GM23338 (cell line): ENCODE measurements around the gene PDIA6. TPM values are rescaled to one million over a fixed set of nuclear protein-coding genes. Genes with fewer than 3 reads are reported as not detected.

ENCODE experiments used
- ATAC-seq: fragments of 200-7000 bp; cut with Tn5 transposase; 3 replicates; pipeline ENCODE4 v1.9.1; 2020
- DNase-seq: peaks from one replicate; pipeline ENCODE4 v3.0.0-alpha.2; 2015; ENCODE audit warnings: low spot score
- H2AFZ ChIP-seq: fragments of 200-600 bp; sonication (generic); 2 replicates; pipeline ENCODE4 v1.8.0; 2016; ENCODE audit warnings: antibody characterized with exemption, mild to moderate bottlenecking, moderate library complexity
- H3F3A ChIP-seq: fragments of 200-600 bp; sonication (generic); replicated peaks from 2 replicates; pipeline ENCODE4 v1.8.0; 2017; ENCODE audit warnings: antibody characterized with exemption, mixed run types, low read depth
- H3K27ac ChIP-seq: fragments of 200-600 bp; sonication (generic); 2 replicates; pipeline ENCODE4 v1.6.1; 2016; ENCODE audit warnings: low read depth
- H3K27me3 ChIP-seq: fragments of 200-600 bp; sonication (generic); 2 replicates; pipeline ENCODE4 v1.8.0; 2016; ENCODE audit warnings: mild to moderate bottlenecking, mixed run types, moderate library complexity; ENCODE audit not compliant: insufficient read depth
- H3K36me3 ChIP-seq: fragments of 200-600 bp; sonication (generic); 2 replicates; pipeline ENCODE4 v1.8.0; 2016; ENCODE audit warnings: mild to moderate bottlenecking; ENCODE audit not compliant: insufficient read depth
- H3K4me1 ChIP-seq: fragments of 200-600 bp; sonication (generic); 2 replicates; pipeline ENCODE4 v1.8.0; 2016; ENCODE audit warnings: mild to moderate bottlenecking, moderate library complexity; ENCODE audit not compliant: insufficient read depth
- H3K4me2 ChIP-seq: fragments of 200-600 bp; sonication (generic); 2 replicates; pipeline ENCODE4 v1.7.1; 2017; ENCODE audit warnings: mixed run types
- H3K4me3 ChIP-seq: fragments of 200-600 bp; sonication (generic); 2 replicates; pipeline ENCODE4 v1.6.1; 2016; ENCODE audit warnings: mixed run types
- H3K79me2 ChIP-seq: fragments of 200-600 bp; sonication (generic); replicated peaks from 2 replicates; pipeline ENCODE4 v1.8.0; 2017; ENCODE audit warnings: mild to moderate bottlenecking; ENCODE audit not compliant: insufficient read depth
- H3K9me2 ChIP-seq: fragments of 200-600 bp; sonication (generic); 2 replicates; pipeline ENCODE4 v1.8.0; 2017; ENCODE audit not compliant: insufficient read depth
- H4K20me1 ChIP-seq: fragments of 200-600 bp; sonication (generic); replicated peaks from 2 replicates; pipeline ENCODE4 v1.8.0; 2017; ENCODE audit warnings: mild to moderate bottlenecking; ENCODE audit not compliant: insufficient read depth
- H3K27ac Mint-ChIP-seq: 2 replicates; pipeline ENCODE4 v1.8.0; 2020; ENCODE audit warnings: inconsistent platforms, mild to moderate bottlenecking, moderate library complexity, mixed read lengths
- H3K27me3 Mint-ChIP-seq: 3 replicates; pipeline ENCODE4 v1.8.0; 2022; ENCODE audit warnings: low read depth, mild to moderate bottlenecking, moderate library complexity, mixed read lengths, inconsistent platforms; ENCODE audit not compliant: insufficient read depth, poor library complexity
- H3K36me3 Mint-ChIP-seq: 3 replicates; pipeline ENCODE4 v1.8.0; 2021; ENCODE audit warnings: low read depth, mild to moderate bottlenecking, inconsistent platforms, moderate library complexity, mixed read lengths
- H3K4me1 Mint-ChIP-seq: 3 replicates; pipeline ENCODE4 v1.8.0; 2020; ENCODE audit warnings: mild to moderate bottlenecking, inconsistent platforms, mixed read lengths
- H3K4me3 Mint-ChIP-seq: 3 replicates; pipeline ENCODE4 v1.8.0; 2021; ENCODE audit warnings: moderate library complexity, mild to moderate bottlenecking, inconsistent platforms, mixed read lengths
- H3K9me3 Mint-ChIP-seq: 3 replicates; pipeline ENCODE4 v1.8.0; 2020; ENCODE audit warnings: moderate library complexity, mild to moderate bottlenecking, inconsistent platforms, mixed read lengths
- CREB1 ChIP-seq: fragments of 250-450 bp; sonication (Bioruptor Pico); IDR thresholded peaks from 2 replicates; pipeline ENCODE4 v1.5.0; 2020; ENCODE audit warnings: low read depth, mild to moderate bottlenecking, moderate library complexity
- EZH2 ChIP-seq: fragments of 200-600 bp; sonication (generic); IDR thresholded peaks from one replicate; pipeline ENCODE4 v1.8.0; 2017; ENCODE audit warnings: antibody characterized with exemption, mild to moderate bottlenecking, low read depth; ENCODE audit not compliant: unreplicated experiment
- EZH2phosphoT487 ChIP-seq: fragments of 200-600 bp; sonication (generic); IDR thresholded peaks from one replicate; pipeline ENCODE4 v1.8.1; 2018; ENCODE audit warnings: antibody characterized with exemption; ENCODE audit not compliant: unreplicated experiment
- JUNB ChIP-seq: IDR thresholded peaks from one replicate; pipeline ENCODE4 v1.6.1; 2016; ENCODE audit warnings: antibody characterized with exemption; ENCODE audit not compliant: unreplicated experiment
- NANOG ChIP-seq: IDR thresholded peaks from 2 replicates; pipeline ENCODE4 v1.6.1; 2016; ENCODE audit warnings: antibody characterized with exemption, borderline replicate concordance
- POLR2AphosphoS5 ChIP-seq: IDR thresholded peaks from 2 replicates; pipeline ENCODE4 v1.6.1; 2016; ENCODE audit warnings: antibody characterized with exemption, low read depth
- STAT1 ChIP-seq: IDR thresholded peaks from one replicate; pipeline ENCODE4 v1.6.1; 2016; ENCODE audit warnings: antibody characterized with exemption; ENCODE audit not compliant: unreplicated experiment
- ZNF114 ChIP-seq: fragments of 250-450 bp; sonication (Bioruptor Pico); IDR thresholded peaks from 2 replicates; pipeline ENCODE4 v1.5.0; 2020; ENCODE audit warnings: mild to moderate bottlenecking, moderate library complexity
- ZNF331 ChIP-seq: fragments of 250-450 bp; sonication (Bioruptor Pico); IDR thresholded peaks from 2 replicates; pipeline ENCODE4 v1.5.0; 2020; ENCODE audit warnings: low read depth, mild to moderate bottlenecking, moderate library complexity
- polyA plus RNA-seq: library from polyadenylated mRNA; unstranded; fragments of >200 nt; fragmentation: Nextera tagmentation; extraction: Ambion mirVana; gene quantifications from 2 replicates; pipeline ENCODE4 v1.2.1, GENCODE V29; 2016
- total RNA-seq: library from RNA; depleted of rRNA; stranded (reverse); fragments of >200 nt; shearing (Covaris generic); gene quantifications from 2 replicates; pipeline ENCODE4 v1.2.3, GENCODE V29; 2014
- TF ChIP-seq, protein P1 (sequence below), 2 experiments: fragments of 200-600 bp in 1 of 2; sonication (generic) in 1 of 2; conservative IDR thresholded peaks; 2 replicates each; pipeline versions ENCODE4 v1.5.1 to v1.6.1; 2016 to 2017; ENCODE audit warnings: antibody characterized with exemption in 2 of 2, low read depth in 2 of 2, mild to moderate bottlenecking in 2 of 2, moderate library complexity in 1 of 2
- TF ChIP-seq, protein P2 (sequence below): IDR thresholded peaks from one replicate; pipeline ENCODE4 v1.6.1; 2018; ENCODE audit warnings: antibody characterized with exemption; ENCODE audit not compliant: unreplicated experiment
- TF ChIP-seq, protein P3 (sequence below): IDR thresholded peaks from 2 replicates; pipeline ENCODE4 v1.6.1; 2016; ENCODE audit warnings: antibody characterized with exemption
- TF ChIP-seq, protein P4 (sequence below): fragments of 250-450 bp; sonication (Bioruptor Pico); IDR thresholded peaks from 2 replicates; pipeline ENCODE4 v1.5.0; 2020; ENCODE audit warnings: mild to moderate bottlenecking, moderate library complexity

PDIA6 gene
- total and polyA plus RNA-seq, 2 experiments from 2014 or later: 331 to 382 TPM

DNA sequence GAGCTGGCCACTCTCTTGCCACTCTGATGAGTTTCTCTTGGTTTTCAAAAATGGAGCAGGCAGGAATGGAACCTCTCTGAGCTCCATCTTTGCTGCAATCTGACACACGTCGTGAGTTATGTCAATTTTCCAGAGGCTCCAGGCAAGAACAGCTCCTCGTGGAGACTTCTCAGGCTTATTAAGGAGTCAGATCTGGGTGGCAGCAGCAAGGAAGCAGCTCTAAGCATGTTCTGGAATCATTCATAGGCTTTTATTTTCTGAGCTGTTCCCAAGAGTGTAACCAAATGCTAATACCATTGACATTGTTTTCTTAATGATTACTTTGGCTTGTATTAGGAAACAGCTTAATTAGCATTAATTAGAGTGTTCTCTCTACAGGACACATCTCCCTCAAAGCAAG is 26.1 kb upstream of the PDIA6 start:
- Mint-ChIP-seq H3K4me3 (no peak overlapping the region), H3K4me1 (peaks cover 8% of the 10 kb centered on the region), H3K27ac (no peak overlapping the region), H3K36me3 (peaks cover 13% of the 10 kb centered on the region), H3K9me3 (peaks cover 23% of the 10 kb centered on the region), H3K27me3 (peaks cover 8% of the 10 kb centered on the region)
- Histone ChIP-seq H3K9me2 (no peaks in the 10 kb centered on the region), H3F3A (no peaks in the 10 kb centered on the region), H4K20me1 (no peaks in the 10 kb centered on the region), H3K4me1 (peaks cover 6% of the 10 kb centered on the region), H3K36me3 (no peaks in the 10 kb centered on the region), H3K79me2 (no peaks in the 10 kb centered on the region), H3K27ac (no peak overlapping the region), H3K4me2 (no peak overlapping the region), H3K27me3 (no peaks in the 10 kb centered on the region), H2AFZ (no peak overlapping the region), H3K4me3 (no peak overlapping the region)
- ATAC-seq: no peak
- DNase-seq: no peak
- no peak for TF ChIP-seq JUNB
- no peak for TF ChIP-seq NANOG
- TF ChIP-seq, protein P1, sequence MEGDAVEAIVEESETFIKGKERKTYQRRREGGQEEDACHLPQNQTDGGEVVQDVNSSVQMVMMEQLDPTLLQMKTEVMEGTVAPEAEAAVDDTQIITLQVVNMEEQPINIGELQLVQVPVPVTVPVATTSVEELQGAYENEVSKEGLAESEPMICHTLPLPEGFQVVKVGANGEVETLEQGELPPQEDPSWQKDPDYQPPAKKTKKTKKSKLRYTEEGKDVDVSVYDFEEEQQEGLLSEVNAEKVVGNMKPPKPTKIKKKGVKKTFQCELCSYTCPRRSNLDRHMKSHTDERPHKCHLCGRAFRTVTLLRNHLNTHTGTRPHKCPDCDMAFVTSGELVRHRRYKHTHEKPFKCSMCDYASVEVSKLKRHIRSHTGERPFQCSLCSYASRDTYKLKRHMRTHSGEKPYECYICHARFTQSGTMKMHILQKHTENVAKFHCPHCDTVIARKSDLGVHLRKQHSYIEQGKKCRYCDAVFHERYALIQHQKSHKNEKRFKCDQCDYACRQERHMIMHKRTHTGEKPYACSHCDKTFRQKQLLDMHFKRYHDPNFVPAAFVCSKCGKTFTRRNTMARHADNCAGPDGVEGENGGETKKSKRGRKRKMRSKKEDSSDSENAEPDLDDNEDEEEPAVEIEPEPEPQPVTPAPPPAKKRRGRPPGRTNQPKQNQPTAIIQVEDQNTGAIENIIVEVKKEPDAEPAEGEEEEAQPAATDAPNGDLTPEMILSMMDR (conservative IDR thresholded peaks at IDR 0.05; ENCODE audit: low read depth in 2 of 2): no peak
- no peak for TF ChIP-seq EZH2
- TF ChIP-seq CREB1: no peak
- TF ChIP-seq, protein P2, sequence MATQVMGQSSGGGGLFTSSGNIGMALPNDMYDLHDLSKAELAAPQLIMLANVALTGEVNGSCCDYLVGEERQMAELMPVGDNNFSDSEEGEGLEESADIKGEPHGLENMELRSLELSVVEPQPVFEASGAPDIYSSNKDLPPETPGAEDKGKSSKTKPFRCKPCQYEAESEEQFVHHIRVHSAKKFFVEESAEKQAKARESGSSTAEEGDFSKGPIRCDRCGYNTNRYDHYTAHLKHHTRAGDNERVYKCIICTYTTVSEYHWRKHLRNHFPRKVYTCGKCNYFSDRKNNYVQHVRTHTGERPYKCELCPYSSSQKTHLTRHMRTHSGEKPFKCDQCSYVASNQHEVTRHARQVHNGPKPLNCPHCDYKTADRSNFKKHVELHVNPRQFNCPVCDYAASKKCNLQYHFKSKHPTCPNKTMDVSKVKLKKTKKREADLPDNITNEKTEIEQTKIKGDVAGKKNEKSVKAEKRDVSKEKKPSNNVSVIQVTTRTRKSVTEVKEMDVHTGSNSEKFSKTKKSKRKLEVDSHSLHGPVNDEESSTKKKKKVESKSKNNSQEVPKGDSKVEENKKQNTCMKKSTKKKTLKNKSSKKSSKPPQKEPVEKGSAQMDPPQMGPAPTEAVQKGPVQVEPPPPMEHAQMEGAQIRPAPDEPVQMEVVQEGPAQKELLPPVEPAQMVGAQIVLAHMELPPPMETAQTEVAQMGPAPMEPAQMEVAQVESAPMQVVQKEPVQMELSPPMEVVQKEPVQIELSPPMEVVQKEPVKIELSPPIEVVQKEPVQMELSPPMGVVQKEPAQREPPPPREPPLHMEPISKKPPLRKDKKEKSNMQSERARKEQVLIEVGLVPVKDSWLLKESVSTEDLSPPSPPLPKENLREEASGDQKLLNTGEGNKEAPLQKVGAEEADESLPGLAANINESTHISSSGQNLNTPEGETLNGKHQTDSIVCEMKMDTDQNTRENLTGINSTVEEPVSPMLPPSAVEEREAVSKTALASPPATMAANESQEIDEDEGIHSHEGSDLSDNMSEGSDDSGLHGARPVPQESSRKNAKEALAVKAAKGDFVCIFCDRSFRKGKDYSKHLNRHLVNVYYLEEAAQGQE: no peak
- TF ChIP-seq ZNF114: no peak
- TF ChIP-seq ZNF331 (CRISPR knock-in tag): no peak
- no peak for TF ChIP-seq POLR2AphosphoS5
- TF ChIP-seq, protein P3, sequence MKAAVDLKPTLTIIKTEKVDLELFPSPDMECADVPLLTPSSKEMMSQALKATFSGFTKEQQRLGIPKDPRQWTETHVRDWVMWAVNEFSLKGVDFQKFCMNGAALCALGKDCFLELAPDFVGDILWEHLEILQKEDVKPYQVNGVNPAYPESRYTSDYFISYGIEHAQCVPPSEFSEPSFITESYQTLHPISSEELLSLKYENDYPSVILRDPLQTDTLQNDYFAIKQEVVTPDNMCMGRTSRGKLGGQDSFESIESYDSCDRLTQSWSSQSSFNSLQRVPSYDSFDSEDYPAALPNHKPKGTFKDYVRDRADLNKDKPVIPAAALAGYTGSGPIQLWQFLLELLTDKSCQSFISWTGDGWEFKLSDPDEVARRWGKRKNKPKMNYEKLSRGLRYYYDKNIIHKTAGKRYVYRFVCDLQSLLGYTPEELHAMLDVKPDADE: no peak
- TF ChIP-seq, protein P4, sequence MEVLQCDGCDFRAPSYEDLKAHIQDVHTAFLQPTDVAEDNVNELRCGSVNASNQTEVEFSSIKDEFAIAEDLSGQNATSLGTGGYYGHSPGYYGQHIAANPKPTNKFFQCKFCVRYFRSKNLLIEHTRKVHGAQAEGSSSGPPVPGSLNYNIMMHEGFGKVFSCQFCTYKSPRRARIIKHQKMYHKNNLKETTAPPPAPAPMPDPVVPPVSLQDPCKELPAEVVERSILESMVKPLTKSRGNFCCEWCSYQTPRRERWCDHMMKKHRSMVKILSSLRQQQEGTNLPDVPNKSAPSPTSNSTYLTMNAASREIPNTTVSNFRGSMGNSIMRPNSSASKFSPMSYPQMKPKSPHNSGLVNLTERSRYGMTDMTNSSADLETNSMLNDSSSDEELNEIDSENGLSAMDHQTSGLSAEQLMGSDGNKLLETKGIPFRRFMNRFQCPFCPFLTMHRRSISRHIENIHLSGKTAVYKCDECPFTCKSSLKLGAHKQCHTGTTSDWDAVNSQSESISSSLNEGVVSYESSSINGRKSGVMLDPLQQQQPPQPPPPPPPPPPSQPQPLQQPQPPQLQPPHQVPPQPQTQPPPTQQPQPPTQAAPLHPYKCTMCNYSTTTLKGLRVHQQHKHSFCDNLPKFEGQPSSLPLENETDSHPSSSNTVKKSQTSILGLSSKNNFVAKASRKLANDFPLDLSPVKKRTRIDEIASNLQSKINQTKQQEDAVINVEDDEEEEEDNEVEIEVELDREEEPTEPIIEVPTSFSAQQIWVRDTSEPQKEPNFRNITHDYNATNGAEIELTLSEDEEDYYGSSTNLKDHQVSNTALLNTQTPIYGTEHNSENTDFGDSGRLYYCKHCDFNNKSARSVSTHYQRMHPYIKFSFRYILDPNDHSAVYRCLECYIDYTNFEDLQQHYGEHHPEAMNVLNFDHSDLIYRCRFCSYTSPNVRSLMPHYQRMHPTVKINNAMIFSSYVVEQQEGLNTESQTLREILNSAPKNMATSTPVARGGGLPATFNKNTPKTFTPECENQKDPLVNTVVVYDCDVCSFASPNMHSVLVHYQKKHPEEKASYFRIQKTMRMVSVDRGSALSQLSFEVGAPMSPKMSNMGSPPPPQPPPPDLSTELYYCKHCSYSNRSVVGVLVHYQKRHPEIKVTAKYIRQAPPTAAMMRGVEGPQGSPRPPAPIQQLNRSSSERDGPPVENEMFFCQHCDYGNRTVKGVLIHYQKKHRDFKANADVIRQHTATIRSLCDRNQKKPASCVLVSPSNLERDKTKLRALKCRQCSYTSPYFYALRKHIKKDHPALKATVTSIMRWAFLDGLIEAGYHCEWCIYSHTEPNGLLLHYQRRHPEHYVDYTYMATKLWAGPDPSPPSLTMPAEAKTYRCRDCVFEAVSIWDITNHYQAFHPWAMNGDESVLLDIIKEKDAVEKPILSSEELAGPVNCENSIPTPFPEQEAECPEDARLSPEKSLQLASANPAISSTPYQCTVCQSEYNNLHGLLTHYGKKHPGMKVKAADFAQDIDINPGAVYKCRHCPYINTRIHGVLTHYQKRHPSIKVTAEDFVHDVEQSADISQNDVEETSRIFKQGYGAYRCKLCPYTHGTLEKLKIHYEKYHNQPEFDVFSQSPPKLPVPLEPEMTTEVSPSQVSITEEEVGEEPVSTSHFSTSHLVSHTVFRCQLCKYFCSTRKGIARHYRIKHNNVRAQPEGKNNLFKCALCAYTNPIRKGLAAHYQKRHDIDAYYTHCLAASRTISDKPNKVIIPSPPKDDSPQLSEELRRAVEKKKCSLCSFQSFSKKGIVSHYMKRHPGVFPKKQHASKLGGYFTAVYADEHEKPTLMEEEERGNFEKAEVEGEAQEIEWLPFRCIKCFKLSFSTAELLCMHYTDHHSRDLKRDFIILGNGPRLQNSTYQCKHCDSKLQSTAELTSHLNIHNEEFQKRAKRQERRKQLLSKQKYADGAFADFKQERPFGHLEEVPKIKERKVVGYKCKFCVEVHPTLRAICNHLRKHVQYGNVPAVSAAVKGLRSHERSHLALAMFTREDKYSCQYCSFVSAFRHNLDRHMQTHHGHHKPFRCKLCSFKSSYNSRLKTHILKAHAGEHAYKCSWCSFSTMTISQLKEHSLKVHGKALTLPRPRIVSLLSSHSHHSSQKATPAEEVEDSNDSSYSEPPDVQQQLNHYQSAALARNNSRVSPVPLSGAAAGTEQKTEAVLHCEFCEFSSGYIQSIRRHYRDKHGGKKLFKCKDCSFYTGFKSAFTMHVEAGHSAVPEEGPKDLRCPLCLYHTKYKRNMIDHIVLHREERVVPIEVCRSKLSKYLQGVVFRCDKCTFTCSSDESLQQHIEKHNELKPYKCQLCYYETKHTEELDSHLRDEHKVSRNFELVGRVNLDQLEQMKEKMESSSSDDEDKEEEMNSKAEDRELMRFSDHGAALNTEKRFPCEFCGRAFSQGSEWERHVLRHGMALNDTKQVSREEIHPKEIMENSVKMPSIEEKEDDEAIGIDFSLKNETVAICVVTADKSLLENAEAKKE (CRISPR knock-in tag): no peak
- no peak for TF ChIP-seq STAT1
- TF ChIP-seq EZH2phosphoT487: no peak
